ENCODE measurements around the gene ASCC1. TPM values are rescaled to one million over a fixed set of nuclear protein-coding genes. Genes with fewer than 3 reads are reported as not detected.

ASCC1 gene
- total and polyA plus RNA-seq, 2 donors from 2014 or later: 24.0 to 36.1 TPM

DNA sequence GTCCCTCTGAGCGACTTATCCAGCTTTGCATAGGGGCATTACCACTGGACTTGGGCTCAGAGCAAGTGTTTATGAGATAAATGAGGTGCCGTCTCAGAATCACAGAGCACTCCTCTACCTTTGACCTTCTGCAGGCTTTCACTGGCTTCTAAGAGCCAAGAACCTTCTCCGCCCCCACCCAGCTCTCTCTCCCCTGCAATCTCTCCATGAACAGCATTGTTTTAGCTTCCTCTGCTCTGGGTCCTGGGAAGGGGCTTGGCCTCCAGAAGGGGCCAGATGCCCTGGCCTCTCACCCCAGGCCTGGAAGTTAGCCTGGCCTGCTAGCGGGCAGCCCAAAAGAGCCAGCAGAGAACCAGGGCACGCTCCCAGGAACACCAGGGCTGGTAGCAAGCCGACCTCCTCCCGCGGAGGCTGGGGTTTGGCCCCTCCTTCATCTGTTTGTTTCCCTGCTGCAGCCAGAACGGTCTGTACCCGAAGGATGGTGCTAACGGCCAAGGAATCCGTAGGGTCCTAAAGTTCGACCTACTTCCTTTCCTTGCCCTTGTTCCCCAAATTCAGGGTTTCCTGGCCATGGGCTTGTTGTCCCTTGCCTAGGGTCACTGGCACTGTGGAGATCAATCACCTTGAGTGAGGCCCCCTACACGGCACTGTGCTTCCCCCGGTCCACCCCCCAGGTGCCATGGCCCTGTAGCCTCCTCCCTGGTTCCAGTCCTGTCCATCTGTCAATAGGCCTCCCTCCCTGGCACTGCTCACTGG lies 38.9 kb upstream of the ASCC1 start:
- no peaks in the 10 kb centered on the region for H3K27me3 ChIP-seq (ENCODE audit: control insufficient read depth, insufficient read depth, low read length)
- H3K9ac ChIP-seq (ENCODE audit: low read length in 3 of 3): peak overlapping the region in 2 of 3 donors; percentile 15 to 59
- H3K4me3 ChIP-seq (ENCODE audit: low read length in 3 of 3): no peak overlapping the region
- TF ChIP-seq, protein P1, sequence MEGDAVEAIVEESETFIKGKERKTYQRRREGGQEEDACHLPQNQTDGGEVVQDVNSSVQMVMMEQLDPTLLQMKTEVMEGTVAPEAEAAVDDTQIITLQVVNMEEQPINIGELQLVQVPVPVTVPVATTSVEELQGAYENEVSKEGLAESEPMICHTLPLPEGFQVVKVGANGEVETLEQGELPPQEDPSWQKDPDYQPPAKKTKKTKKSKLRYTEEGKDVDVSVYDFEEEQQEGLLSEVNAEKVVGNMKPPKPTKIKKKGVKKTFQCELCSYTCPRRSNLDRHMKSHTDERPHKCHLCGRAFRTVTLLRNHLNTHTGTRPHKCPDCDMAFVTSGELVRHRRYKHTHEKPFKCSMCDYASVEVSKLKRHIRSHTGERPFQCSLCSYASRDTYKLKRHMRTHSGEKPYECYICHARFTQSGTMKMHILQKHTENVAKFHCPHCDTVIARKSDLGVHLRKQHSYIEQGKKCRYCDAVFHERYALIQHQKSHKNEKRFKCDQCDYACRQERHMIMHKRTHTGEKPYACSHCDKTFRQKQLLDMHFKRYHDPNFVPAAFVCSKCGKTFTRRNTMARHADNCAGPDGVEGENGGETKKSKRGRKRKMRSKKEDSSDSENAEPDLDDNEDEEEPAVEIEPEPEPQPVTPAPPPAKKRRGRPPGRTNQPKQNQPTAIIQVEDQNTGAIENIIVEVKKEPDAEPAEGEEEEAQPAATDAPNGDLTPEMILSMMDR (IDR thresholded peaks at IDR 0.05; ENCODE audit: borderline replicate concordance, extremely low read depth, insufficient read depth): peak; percentile 35
- no peaks in the 10 kb centered on the region for H3K9me3 ChIP-seq (ENCODE audit: control insufficient read depth in 2 of 3, insufficient read depth in 1 of 3, low read length in 3 of 3)
- H3K4me1 ChIP-seq (ENCODE audit: control insufficient read depth in 2 of 3, insufficient read depth in 2 of 3, low read depth in 1 of 3, low read length in 3 of 3): peaks cover 8 to 35% (median 28%) of the 10 kb centered on the region in 3 donors
- no peaks in the 10 kb centered on the region for H3K36me3 ChIP-seq (ENCODE audit: control insufficient read depth in 2 of 3, insufficient read depth in 3 of 3, low read length in 3 of 3)
- DNase-seq: peak; percentile 79 to 96 (median 86)
- intact Hi-C loops (cut with DNase I): no loop called here
- peak overlapping the region; percentile 80 to 89 for H3K27ac ChIP-seq (ENCODE audit: low read depth in 2 of 2, low read length in 2 of 2)
- FAIRE-seq: no peak

DNA sequence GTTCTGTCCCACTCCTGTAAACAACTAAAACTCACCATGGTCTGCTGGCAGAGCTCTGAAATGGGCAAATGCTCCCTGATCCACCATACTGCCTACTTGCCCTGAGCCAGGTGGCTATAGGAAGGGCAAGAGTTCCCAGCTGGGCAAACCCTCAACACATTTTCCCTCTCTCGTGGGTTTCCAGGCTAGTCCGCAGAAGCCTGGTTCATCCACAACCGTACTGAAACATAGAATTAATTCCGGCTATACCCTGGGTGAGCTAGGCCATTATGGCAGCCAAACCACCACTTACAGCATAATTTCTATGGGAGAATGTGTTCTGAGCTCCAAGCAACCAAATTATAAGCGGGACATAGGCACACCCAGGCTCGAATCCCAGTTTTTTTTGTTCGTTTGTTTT lies 37.5 kb upstream of the ASCC1 start:
- Histone ChIP-seq H3K36me3 (ENCODE audit: control insufficient read depth in 2 of 3, insufficient read depth in 3 of 3, low read length in 3 of 3) (no peaks in the 10 kb centered on the region), H3K9ac (ENCODE audit: low read length in 3 of 3) (no peak overlapping the region), H3K27ac (ENCODE audit: low read depth in 2 of 2, low read length in 2 of 2) (no peak overlapping the region), H3K27me3 (ENCODE audit: control insufficient read depth, insufficient read depth, low read length) (no peaks in the 10 kb centered on the region), H3K9me3 (ENCODE audit: control insufficient read depth in 2 of 3, insufficient read depth in 1 of 3, low read length in 3 of 3) (no peaks in the 10 kb centered on the region), H3K4me3 (ENCODE audit: low read length in 3 of 3) (no peak overlapping the region), H3K4me1 (ENCODE audit: control insufficient read depth in 2 of 3, insufficient read depth in 2 of 3, low read depth in 1 of 3, low read length in 3 of 3) (peaks cover 0 to 34% (median 27%) of the 10 kb centered on the region in 3 donors)
- TF ChIP-seq, protein P1 (IDR thresholded peaks at IDR 0.05; ENCODE audit: borderline replicate concordance, extremely low read depth, insufficient read depth): no peak
- intact Hi-C loops (cut with DNase I): no loop called here
- DNase-seq (no peak), FAIRE-seq (no peak)

DNA sequence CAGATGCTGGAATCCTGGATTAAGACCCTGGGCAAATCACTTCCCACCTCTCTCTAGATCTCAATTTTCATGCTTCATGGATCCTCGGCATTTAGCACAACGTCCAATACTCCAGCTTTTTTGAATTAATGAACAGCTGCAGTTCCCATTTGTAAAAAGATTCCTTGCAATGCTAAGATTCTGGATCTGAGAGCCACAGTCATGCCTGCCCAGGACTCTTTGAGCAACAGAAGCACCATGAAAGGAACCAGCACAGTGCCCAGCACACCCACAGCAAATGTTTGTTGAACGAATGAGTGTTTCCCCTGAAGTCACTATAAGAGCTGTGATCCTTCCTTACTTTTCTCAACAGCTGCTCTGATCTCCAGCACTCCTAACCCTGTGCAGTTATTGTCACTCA lies 36.9 kb upstream of the ASCC1 start:
- H3K27me3 ChIP-seq (ENCODE audit: control insufficient read depth, insufficient read depth, low read length): no peaks in the 10 kb centered on the region
- TF ChIP-seq, protein P1 (IDR thresholded peaks at IDR 0.05; ENCODE audit: borderline replicate concordance, extremely low read depth, insufficient read depth): no peak
- H3K9me3 ChIP-seq (ENCODE audit: control insufficient read depth in 2 of 3, insufficient read depth in 1 of 3, low read length in 3 of 3): no peaks in the 10 kb centered on the region
- no peak for FAIRE-seq
- no peak overlapping the region for H3K4me3 ChIP-seq (ENCODE audit: low read length in 3 of 3)
- no peak overlapping the region for H3K9ac ChIP-seq (ENCODE audit: low read length in 3 of 3)
- intact Hi-C loops (cut with DNase I): no loop called here
- H3K4me1 ChIP-seq (ENCODE audit: control insufficient read depth in 2 of 3, insufficient read depth in 2 of 3, low read depth in 1 of 3, low read length in 3 of 3): peaks cover 0 to 40% (median 34%) of the 10 kb centered on the region in 3 donors
- H3K27ac ChIP-seq (ENCODE audit: low read depth in 2 of 2, low read length in 2 of 2): no peak overlapping the region
- peak in 1 of 5 donors; percentile 20 for DNase-seq
- no peaks in the 10 kb centered on the region for H3K36me3 ChIP-seq (ENCODE audit: control insufficient read depth in 2 of 3, insufficient read depth in 3 of 3, low read length in 3 of 3)

All from kidney (tissue), 14 donors.